ENCODE results near the gene CDK18. TPM values are rescaled to one million over a fixed set of nuclear protein-coding genes. Genes with fewer than 3 reads are reported as not detected.

Gene CDK18
- total RNA-seq, 2 donors from 2014 or later: 58.1 to 88.7 TPM

GRCh38 chr1:205547936-205548827 is 43.7 kb downstream of the CDK18 start:
- no peak for DNase-seq
- no peak overlapping the region for H3K9ac ChIP-seq (ENCODE audit: extremely low read depth, low read length, poor library complexity, severe bottlenecking)
- no peak overlapping the region for H3K4me3 ChIP-seq (ENCODE audit: low read length)

GRCh38 chr1:205554026-205554811 is 49.8 kb downstream of the CDK18 start:
- WGBS, 2 experiments (ENCODE audit: insufficient coverage in 1 of 2, insufficient read length in 1 of 2): 97 to 100% methylated on average over 2 to 3 of the region's 3 CpGs

More at GRCh38 chr1:205547936-205548827, 43.7 kb downstream of the CDK18 start:
- Histone ChIP-seq H3K4me1 (ENCODE audit: control insufficient read depth, insufficient read depth, low read length) (no peaks in the 10 kb centered on the region), H3K27me3 (ENCODE audit: control insufficient read depth, insufficient read depth, low read length, poor library complexity, severe bottlenecking) (peaks cover 34% of the 10 kb centered on the region), H3K36me3 (ENCODE audit: control insufficient read depth, insufficient read depth, low read length) (no peaks in the 10 kb centered on the region), H3K9me3 (ENCODE audit: control insufficient read depth, low read length) (no peaks in the 10 kb centered on the region), H3K27ac (ENCODE audit: low read depth, low read length) (no peak overlapping the region)
- TF ChIP-seq CTCF (conservative IDR thresholded peaks at IDR 0.05): no peak
- peaks cover 39% of the 10 kb centered on the region for H3K27me3 Mint-ChIP-seq (ENCODE audit: insufficient read depth)
- no peaks in the 10 kb centered on the region for H3K36me3 Mint-ChIP-seq (ENCODE audit: low read depth)
- H3K4me3 Mint-ChIP-seq: no peak overlapping the region
- no peak overlapping the region for H3K27ac Mint-ChIP-seq
- 80 to 85% methylated on average over 13 to 15 of the region's 15 CpGs for WGBS, 2 experiments (ENCODE audit: insufficient coverage in 1 of 2, insufficient read length in 1 of 2)
- H3K4me1 Mint-ChIP-seq: peaks cover 8% of the 10 kb centered on the region
- H3K9me3 Mint-ChIP-seq: peaks cover 6% of the 10 kb centered on the region

More at GRCh38 chr1:205554026-205554811, 49.8 kb downstream of the CDK18 start:
- Mint-ChIP-seq H3K36me3 (ENCODE audit: low read depth) (no peaks in the 10 kb centered on the region), H3K4me3 (no peak overlapping the region), H3K27ac (no peak overlapping the region), H3K4me1 (no peaks in the 10 kb centered on the region), H3K9me3 (peaks cover 11% of the 10 kb centered on the region), H3K27me3 (ENCODE audit: insufficient read depth) (peaks cover 27% of the 10 kb centered on the region)
- no peak overlapping the region for H3K4me3 ChIP-seq (ENCODE audit: low read length)
- H3K27me3 ChIP-seq (ENCODE audit: control insufficient read depth, insufficient read depth, low read length, poor library complexity, severe bottlenecking): peaks cover 29% of the 10 kb centered on the region
- no peak overlapping the region for H3K27ac ChIP-seq (ENCODE audit: low read depth, low read length)
- no peaks in the 10 kb centered on the region for H3K4me1 ChIP-seq (ENCODE audit: control insufficient read depth, insufficient read depth, low read length)
- no peak for TF ChIP-seq CTCF (conservative IDR thresholded peaks at IDR 0.05)
- H3K36me3 ChIP-seq (ENCODE audit: control insufficient read depth, insufficient read depth, low read length): no peaks in the 10 kb centered on the region
- DNase-seq: no peak
- no peak overlapping the region for H3K9ac ChIP-seq (ENCODE audit: extremely low read depth, low read length, poor library complexity, severe bottlenecking)
- H3K9me3 ChIP-seq (ENCODE audit: control insufficient read depth, low read length): peaks cover 10% of the 10 kb centered on the region
